ENCODE measurements around the gene SRF. TPM values are rescaled to one million over a fixed set of nuclear protein-coding genes. Genes with fewer than 3 reads are reported as not detected.

SRF gene
- total RNA-seq, 1 donor from 2014 or later = 19.3 TPM

DNA sequence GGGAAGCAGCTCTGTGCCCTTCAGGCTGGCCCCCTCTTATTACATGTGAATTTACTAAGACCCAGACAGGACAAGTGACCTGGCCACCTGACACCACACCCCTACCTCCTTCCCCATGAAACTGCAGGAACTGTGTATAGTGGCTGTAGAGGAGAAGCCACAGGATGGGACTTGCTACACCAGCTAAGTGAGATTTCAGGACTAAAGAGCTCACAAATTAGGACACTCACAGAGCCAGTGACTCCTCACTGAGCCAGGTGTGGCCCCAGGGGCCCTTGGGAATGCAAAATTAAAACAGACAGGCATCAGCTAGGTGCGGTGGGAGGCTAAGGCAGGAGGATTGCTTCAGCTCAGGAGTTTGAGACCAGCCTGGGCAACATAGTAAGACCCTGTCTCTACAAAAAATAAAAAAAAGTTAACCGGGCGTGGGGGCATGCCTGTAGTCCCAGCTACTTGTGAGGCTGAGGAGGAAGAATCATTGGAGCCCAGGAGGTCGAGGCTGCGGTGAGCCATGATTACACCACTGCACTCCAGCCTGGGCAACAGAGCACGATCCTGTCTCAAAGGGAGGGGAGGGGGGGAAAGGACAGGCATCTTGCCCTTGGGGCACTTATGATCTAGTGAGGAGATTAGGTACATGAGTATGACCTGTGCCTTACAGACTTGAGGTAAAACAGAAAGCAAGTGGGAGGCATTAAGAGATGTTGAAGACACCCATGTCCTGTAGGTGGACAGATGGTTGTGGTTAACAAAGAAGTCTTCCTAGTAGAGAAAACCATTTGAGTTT lies 23.2 kb upstream of the SRF start:
- peak; percentile 57 for ATAC-seq

DNA sequence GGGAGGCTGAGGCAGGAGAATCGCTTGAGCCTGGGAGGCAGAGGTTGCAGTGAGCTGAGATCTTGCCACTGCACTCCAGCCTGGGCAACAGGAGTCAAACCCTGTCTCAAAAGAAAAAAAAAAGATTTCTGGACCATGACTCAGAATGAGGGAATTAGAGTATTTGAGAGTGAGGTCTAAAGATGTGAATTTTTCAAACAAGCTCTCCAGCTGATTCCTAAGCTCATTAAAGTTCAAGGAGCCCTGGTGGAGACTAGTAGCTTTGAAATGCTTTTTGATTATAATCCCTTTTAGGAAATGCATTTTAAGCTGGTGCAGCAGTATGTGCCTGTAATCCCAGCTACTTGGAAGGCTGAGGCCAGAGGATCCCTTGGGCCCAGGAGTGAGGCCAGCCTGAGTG lies 21.8 kb upstream of the SRF start:
- no peak for ATAC-seq

DNA sequence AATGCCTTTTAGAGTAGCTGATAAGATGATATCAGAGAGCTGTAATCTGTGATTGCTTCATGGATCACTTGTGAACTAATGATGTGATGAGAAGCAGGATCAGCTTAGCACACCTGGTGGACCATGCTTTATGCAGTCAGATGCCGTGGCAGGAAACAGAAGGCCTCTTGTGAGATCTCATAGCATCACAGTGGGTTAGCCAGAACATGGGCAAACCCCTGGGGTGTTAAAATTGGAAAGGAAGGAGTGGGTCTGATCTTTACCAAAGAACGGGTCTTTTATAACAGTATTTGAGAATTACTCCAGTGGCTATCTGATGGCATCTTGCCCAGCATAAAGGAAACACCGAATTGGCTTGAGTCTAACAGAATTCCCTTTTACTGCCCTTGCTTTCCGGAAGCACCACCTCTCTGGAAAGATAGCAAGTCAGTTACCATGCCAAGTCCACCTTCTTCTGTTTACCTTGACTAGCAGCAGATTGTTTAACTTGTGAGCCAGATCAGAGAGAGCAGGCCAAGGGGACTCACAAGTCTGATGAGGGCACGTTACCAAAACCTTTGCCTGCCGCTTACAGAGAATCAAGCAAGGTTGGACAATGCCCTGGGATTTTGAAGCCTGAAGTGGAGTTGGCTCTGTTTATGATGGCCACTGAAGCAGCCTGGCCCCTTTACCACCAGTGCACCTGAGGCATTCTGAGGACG lies 20.9 kb upstream of the SRF start:
- ATAC-seq = no peak

DNA sequence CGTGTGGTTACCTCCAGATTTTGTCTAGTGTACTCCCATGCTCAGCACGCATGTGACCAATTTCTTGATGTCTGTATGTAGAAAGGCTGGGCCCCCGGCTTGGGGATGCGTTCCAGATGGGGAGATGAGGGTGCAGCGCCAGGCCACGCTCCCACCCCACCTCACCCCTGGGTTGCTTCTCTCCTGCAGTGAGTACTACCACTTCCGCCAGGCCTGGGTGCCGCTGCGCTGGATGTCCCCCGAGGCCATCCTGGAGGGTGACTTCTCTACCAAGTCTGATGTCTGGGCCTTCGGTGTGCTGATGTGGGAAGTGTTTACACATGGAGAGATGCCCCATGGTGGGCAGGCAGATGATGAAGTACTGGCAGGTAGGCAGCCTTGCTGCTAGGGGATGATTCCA lies 11.5 kb upstream of the SRF start:
- peak; percentile 20 for ATAC-seq

DNA sequence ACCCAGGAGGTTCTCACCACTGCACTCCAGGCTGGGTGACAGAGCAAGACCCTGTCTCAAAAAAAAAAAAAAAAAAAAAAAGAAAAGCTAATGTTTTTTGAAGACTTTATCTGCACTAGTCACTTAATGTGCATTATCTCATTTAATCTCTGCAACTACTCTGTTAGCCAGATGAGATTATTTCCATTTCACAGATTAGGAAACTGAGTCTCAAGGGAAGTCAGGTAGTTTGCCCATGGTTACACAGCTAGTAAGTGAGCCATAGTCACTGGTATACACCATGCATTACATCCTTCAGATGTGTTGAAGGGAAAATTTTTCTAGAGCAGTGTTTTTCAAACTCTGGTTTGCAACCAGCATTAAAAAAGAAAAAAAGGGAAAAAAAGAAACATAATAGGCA lies 7.2 kb upstream of the SRF start:
- ATAC-seq = no peak

DNA sequence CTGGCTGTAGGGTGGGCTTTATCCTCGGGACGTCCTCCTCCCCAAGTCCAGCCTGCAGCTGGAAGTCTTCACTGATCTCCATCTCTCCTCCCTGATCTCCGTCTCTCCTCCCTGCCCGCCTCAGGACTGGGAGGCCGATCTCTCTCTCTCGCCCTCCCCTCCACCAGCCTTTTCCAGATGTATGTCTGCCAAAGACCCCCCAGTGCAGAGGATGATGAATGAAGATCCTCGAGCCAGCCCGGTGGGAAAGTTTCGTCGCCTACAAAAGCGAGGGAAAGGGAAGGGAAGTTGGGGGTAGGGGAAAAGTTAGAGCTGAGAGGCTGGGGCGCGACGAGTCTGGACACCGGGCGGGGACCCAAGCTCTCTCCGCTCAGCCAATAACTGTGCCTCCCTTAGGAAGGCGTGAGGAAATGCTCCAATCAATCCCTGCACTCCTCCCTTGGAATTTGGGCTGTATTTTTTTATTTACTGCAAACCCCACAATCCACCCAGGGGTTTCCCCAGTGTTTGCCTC lies 595 bp upstream of the SRF start:
- peak; percentile 44 for ATAC-seq

DNA sequence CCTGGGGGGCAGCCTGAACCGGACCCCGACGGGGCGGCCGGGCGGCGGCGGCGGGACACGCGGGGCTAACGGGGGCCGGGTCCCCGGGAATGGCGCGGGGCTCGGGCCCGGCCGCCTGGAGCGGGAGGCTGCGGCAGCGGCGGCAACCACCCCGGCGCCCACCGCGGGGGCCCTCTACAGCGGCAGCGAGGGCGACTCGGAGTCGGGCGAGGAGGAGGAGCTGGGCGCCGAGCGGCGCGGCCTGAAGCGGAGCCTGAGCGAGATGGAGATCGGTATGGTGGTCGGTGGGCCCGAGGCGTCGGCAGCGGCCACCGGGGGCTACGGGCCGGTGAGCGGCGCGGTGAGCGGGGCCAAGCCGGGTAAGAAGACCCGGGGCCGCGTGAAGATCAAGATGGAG lies 636 bp downstream of the SRF start:
- ATAC-seq = no peak

DNA sequence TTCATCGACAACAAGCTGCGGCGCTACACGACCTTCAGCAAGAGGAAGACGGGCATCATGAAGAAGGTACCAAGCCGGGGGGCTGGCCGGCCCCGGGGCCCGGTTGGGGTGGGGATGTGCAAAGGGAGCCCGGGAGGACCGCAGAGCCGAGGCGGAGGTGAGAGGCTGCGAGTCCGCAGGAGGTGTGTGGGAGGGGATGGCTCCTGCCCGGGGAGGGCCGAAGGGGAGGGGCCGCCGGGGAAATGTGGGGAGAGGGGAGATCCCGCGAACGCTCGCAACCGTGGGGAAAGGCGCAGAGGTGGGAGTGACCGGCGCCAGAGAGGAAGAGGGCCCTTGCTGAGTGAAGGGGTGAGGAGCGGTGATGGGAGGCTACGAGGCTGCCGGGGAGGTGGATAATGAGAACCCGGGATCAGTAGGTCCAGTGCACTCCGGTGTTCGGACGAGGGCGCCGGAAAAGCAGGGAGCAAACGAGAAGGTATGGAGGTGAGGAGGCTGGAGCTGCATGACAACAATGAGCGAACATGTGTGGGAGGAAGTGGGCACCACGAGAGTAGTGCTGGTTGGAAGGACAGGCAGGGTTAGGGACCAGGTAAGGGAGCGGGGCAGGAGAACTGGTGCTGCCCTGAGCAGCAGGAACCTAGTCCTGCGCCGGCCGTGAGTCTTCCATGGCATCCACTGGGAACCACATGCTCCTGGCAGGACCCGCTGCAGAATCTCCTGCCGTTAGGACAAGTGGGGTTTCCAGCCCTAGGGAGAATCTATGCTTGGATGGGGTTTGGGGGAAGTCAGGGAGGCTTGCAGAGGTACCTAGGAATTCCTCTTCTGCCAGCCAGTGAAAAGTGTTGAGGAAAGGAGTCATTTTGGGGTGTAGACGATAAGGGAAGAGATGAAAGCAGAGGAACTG lies 1.3 kb downstream of the SRF start:
- ATAC-seq = no peak

DNA sequence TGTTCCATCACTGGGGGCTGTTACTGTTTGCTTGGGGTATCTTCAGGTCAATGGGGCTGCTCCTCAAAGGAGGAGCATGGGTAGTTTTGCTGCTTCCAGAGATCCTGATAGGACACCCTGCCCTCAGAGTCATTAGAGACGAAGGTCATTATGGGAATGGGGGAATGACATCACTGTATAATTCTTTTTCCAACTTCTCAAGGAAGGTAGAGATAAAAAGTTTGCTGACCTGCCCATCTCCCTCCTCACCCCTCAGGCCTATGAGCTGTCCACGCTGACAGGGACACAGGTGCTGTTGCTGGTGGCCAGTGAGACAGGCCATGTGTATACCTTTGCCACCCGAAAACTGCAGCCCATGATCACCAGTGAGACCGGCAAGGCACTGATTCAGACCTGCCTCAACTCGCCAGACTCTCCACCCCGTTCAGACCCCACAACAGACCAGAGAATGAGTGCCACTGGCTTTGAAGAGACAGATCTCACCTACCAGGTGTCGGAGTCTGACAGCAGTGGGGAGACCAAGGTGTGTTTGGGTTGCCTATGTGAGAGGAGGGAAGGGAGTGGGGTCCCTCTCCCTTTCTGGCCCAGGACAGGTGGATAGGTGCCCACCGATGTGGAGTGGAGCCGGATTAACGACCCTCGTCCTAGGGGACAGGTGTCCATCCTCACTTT lies 2.7 kb downstream of the SRF start:
- no peak for ATAC-seq

DNA sequence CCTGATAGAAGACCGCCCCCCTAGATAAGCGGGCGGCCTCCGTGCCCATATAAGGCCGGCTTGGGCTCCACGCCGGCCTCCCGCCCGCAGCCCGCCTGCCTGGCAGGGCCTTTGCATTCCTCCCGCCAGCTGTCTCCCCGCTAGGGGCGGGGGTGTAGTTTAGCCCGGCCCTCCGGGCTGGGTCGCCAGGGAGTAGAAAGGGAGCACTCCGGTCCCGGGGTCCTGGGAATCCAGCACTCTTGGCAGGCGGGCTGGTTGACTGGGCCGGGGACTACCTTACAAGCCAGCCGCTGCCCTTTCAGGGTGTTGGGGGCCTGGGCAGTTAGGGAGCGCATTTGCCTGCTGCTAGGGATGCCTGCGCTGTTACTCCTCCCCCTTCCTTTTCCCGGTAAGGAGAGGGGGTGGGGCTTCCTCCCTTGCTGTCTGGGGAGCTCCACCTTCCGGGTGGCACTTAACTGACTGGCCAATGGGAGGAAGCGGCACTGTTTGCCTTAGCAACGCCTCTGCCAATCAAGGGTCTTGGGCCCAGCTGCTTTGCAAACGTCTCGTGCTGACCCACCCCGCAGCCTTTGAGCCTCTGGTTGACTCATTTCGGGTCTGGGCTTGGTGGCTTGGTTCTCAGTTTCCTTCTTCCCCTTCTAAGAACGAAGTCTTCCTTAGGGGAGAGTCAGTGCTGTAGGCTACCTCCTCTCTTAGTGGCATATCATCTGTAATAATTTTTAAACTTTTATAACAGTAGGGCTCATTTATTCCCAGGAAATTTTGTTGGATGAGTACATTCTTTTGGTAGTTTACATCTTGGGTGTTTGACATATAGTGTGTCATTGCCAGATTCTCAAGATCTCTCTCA lies 3.4 kb downstream of the SRF start:
- ATAC-seq = peak; percentile 86

DNA sequence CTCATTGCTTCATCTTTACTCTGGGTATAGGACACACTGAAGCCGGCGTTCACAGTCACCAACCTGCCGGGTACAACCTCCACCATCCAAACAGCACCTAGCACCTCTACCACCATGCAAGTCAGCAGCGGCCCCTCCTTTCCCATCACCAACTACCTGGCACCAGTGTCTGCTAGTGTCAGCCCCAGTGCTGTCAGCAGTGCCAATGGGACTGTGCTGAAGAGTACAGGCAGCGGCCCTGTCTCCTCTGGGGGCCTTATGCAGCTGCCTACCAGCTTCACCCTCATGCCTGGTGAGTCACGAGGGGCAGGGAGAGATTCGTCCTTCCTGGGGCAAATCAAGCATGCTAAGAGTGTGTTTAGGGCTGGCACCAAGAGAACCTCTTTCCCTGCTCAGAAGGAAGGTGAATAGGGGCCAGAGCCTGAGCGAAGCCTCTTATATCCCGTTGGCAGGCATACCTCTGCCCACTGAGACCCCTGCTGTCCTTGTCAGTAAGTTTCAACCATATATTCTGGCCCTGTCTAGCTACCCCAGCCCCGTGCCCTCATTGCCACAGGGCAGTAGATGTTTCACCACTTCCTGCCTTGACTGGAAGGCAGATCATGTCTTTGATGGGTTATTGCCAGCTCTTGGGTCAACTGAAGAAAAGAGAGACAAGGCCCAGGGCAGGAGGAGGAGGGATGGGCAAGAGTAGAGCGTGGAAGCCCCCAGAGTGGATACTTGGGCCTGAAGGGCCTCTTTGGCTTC lies 4.8 kb downstream of the SRF start:
- ATAC-seq = no peak

DNA sequence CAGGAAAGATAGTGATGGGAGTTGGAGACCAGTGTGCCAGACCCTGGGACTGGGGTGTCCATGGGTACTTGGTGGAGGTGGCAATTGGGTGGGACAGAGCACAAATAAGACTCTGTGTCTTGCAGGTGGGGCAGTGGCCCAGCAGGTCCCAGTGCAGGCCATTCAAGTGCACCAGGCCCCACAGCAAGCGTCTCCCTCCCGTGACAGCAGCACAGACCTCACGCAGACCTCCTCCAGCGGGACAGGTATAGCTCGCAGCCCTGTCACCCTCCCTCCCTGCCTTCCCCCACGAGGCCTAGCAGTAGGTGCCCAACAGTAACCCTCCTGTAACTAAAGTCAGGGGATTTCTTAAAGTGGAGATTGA lies 5.3 kb downstream of the SRF start:
- no peak for ATAC-seq

DNA sequence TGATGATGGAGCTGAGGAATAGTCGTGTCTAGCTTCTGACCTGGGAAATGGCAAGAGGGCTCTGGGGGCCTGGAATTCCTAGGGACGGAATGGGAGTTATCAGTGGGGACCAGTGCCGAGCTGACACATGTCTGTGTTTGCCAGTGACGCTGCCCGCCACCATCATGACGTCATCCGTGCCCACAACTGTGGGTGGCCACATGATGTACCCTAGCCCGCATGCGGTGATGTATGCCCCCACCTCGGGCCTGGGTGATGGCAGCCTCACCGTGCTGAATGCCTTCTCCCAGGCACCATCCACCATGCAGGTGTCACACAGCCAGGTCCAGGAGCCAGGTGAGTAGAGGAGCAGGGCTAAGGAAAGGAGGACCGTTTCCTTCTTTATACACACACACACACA lies 7.1 kb downstream of the SRF start:
- ATAC-seq = no peak

DNA sequence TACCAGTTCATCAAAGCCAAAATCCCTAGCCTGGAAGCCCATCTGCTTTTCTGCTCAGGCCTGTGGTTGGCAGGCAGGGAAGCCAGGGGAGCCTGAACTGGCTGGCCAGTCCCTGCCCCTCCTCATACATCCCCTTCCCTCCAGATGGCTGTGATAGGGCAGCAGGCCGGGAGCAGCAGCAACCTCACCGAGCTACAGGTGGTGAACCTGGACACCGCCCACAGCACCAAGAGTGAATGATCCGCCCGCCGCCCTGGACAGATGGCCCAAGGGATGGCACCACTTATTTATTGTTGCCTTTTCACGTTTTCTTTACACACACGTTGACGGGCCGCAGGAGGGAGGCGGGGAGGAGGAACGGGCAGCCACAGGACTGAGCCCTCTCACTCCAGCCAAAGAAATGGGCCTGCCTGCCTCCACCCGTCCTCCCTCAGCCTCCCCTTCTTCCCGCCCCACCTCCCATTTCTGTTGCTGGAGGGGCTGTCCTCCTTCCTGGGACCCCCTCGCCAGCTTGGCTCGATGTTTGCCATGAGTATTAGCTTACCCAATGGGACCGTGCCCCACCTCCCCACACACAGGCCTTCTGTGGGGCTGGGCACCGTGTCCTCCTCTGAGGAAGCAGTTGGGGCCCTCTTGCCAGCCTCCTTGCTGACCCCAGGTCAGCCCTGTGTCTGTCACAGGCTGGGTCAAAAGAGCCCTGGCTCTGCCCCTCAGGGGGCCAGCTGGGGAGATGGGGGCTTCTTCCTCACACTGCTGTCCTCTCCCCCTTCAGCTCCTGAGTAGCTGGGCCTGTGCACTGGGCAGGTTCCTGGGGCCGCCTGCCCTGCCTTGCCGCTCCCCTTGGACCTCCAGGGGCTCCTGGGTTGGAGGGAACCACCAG lies 8.1 kb downstream of the SRF start:
- ATAC-seq = no peak

DNA sequence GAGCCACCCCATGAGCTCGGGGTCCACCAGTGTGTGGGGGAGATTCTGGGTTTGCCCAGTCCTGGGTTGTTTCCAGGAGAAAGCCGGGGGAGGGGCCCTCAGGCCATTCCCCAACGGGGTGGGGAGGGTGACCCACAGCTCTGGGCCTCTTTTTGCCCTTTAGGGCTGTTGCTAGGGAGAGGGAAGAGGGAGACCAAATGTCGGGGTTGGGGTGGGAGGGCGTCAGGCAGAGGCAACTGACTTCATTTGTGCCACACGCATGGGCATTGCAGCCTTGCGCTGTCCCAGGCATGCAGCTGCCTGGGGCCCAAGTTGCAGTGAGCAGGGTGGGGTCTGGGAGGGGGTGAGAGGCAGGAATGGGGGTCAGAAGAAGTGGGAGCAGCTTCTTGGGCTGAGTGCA lies 9.0 kb downstream of the SRF start:
- no peak for ATAC-seq

DNA sequence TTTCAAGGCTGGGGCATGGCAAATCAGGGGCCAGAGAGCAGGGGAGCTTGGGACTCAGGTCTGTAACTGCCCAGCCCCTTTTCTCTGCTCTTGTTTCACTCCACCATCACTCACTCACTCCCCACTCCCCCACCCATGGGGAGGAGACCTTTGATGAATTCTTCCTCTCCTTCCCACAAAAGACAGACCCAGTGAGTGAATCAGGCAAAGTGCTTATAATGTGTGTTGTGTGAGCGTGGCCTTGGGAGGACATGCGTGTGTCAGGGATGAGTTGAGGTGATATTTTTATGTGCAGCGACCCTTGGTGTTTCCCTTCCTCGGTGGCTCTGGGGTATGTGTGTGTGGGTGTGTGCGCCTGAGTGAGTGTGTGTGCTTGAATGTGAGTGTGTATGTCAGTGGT lies 9.9 kb downstream of the SRF start:
- ATAC-seq = no peak

DNA sequence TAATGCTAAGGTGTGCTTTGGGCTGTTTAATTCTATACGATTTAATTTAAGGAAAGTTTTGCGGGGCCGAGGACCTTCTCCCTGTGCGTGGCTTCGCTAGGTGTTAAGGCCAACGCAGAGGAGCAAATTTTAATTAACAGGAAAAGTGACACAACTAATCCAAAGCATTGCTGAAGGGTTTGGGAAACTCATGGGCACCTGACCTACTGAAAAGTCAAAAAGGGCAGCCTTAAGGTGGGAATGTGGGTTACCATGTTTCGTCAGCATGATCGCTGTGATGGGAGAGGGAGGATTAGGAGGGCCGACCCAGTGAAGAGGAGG lies 10.5 kb downstream of the SRF start:
- ATAC-seq = no peak

DNA sequence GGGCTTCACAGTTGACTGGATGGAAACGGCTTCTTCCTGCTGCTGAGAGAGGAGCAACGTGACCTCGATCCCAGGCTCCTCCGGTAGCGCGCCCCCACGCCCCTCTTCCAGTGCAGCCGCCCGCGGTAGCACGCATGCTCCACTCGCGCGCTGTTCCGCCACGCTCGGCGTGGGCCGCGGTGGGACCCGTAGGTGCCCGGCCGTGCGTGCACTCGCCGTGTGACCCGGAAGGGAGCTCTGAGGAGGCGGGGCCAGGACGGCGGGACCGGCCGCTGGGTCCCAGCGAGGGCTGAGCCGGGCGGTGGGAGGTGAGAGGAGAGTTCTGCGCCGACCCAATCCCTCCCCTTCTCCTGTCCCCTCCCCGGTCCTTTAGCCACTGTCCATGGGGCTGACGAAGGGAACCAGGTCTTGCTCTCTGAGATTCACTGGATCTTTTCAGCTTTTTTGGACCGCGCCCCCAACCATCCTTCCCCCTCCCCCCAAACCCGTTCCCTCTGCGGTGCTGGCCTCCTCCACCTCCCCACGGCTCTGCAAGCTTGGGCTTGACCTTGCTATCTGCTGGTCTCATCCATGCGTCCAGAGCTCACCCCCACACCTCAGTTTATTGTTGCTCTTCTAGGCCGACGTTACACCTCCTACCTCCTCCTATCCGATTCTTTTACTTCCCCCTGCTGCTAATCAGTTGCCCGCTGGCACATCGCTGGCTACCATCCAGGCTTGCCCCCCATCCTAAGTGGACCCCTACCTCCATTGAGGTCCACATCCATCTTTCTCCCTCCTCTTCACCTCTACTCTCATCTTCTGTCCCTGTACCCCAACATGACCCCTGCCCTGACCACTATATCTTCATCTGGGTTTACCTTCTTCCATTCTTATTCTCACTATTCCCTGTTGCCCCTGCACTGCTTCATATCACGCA lies 11.1 kb downstream of the SRF start, which contains the start of gene CUL9:
Gene CUL9 (plus strand): TSS at position 255 of the 919 bp plus-strand sequence. CDS start 2,115 bp downstream, outside the sequence.
- ATAC-seq = peak; percentile 90

DNA sequence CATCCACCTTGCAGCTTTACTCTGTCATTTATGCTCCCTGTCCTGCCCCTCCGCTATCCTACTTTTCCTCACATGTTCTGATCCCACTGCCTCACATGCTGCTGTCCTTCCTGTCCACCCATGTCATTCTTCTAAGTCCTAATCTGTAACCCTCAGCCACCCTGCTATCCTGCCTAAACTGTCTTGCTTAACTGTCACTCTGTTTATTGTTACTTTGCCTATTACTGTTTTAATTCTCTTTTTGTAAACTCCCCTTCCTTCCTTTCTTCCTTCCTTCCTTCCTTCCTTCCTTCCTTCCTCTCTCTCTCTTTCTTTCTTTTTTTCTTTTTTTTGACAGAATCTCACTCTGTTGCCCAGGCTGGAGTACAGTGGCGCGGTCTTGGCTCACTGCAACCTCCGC lies 12.4 kb downstream of the SRF start:
- no peak for ATAC-seq

Measured in esophagus mucosa (tissue), 1 donor.